ENCODE measurements around the gene CEP192. TPM values are rescaled to one million over a fixed set of nuclear protein-coding genes. Genes with fewer than 3 reads are reported as not detected.

CEP192 gene
- total and polyA plus RNA-seq, 2 of the 13 experiments (the other 11 are each of a cell fraction or from before 2014, with no cell fraction given): 15.3 to 24.7 TPM

DNA sequence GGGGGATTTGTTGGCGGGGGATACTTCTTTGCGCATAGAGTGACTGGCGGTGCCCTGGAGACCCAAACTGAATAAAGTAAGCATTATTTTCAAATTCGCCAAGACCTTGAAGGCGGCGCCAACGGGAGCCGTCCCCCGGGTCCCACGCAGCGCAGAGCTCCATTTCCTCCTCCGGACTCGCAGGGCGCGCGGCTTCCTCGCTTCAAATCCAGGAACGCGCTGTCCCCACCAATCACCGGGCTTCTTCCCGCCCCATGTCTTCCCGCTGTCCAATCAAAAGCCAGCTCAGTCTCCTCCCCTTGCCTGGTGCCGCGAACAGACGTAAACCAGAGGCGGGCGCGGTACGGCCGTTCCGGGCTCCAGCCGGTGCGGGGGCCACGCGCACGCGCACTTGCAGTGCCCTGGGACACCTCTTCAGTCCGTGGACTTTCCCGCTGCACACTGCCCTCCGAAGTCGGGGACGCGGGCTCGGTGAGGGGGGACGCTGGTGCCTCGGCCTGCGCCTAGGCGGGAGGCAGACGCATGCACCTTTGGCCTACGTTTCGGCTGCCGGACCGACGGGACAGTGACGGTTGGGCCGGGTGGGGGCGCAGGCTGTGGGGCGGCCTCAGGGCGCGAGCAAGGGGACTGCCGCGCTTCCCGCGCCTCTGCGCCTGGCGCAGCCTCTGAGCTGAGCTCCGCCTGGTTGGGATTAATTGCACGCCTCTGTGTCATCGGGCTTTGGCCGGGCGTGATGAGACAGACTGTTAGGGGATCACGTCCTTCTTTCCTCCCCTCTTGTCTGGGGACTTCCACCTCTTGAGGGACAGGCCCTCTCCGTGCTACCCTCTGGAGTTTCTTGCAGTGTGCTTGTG is at the start of gene CEP192 (continued):
- peak; percentile 55; the same call in 1 of the 2 replicates for TF ChIP-seq NFAT5 (CRISPR knock-in tag; IDR thresholded peaks at IDR 0.05)
- TF ChIP-seq ZNF570 (CRISPR knock-in tag; IDR thresholded peaks at IDR 0.05; ENCODE audit: borderline replicate concordance): peak; percentile 66; the same call in 1 of the 2 replicates
- TF ChIP-seq KLF16 (CRISPR knock-in tag; IDR thresholded peaks at IDR 0.05): peak in 1 of 2 experiments; percentile 75; a peak in 1 of 4 replicates
- peak; percentile 82; the same call in 1 of the 2 replicates for TF ChIP-seq BRD4 (CRISPR knock-in tag; IDR thresholded peaks at IDR 0.05)
- no peak for TF ChIP-seq SNAI1 (CRISPR knock-in tag; IDR thresholded peaks at IDR 0.05; ENCODE audit: borderline replicate concordance)
- TF ChIP-seq NR2F1 (CRISPR knock-in tag; IDR thresholded peaks at IDR 0.05): peak in 1 of 2 experiments; percentile 35; a peak in 1 of 4 replicates
- peak; percentile 82; the same call in 1 of the 2 replicates for TF ChIP-seq HBP1 (CRISPR knock-in tag; IDR thresholded peaks at IDR 0.05; ENCODE audit: low read depth)
- no peak for TF ChIP-seq ISX (CRISPR knock-in tag; conservative IDR thresholded peaks at IDR 0.05)
- TF ChIP-seq, protein P1, sequence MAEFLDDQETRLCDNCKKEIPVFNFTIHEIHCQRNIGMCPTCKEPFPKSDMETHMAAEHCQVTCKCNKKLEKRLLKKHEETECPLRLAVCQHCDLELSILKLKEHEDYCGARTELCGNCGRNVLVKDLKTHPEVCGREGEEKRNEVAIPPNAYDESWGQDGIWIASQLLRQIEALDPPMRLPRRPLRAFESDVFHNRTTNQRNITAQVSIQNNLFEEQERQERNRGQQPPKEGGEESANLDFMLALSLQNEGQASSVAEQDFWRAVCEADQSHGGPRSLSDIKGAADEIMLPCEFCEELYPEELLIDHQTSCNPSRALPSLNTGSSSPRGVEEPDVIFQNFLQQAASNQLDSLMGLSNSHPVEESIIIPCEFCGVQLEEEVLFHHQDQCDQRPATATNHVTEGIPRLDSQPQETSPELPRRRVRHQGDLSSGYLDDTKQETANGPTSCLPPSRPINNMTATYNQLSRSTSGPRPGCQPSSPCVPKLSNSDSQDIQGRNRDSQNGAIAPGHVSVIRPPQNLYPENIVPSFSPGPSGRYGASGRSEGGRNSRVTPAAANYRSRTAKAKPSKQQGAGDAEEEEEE (CRISPR knock-in tag; IDR thresholded peaks at IDR 0.05; ENCODE audit: borderline replicate concordance): no peak
- TF ChIP-seq ZNF576 (CRISPR knock-in tag; IDR thresholded peaks at IDR 0.05): no peak
- peak; percentile 81 for TF ChIP-seq MEF2D (CRISPR knock-in tag; IDR thresholded peaks at IDR 0.05)
- TF ChIP-seq CBX2 (IDR thresholded peaks at IDR 0.05; ENCODE audit: low read depth, low read length): no peak
- TF ChIP-seq CBX2 (CRISPR knock-in tag; IDR thresholded peaks at IDR 0.05; ENCODE audit: low read depth): 0 out of 2 replicates have a peak, but pooled peaks have one; percentile 73
- peak; percentile 74 for TF ChIP-seq ZNF264 (CRISPR knock-in tag; IDR thresholded peaks at IDR 0.05)
- no peak for TF ChIP-seq PTBP1 (IDR thresholded peaks at IDR 0.05; ENCODE audit: low read depth, low read length, poor library complexity, severe bottlenecking)
- TF ChIP-seq, protein P2, sequence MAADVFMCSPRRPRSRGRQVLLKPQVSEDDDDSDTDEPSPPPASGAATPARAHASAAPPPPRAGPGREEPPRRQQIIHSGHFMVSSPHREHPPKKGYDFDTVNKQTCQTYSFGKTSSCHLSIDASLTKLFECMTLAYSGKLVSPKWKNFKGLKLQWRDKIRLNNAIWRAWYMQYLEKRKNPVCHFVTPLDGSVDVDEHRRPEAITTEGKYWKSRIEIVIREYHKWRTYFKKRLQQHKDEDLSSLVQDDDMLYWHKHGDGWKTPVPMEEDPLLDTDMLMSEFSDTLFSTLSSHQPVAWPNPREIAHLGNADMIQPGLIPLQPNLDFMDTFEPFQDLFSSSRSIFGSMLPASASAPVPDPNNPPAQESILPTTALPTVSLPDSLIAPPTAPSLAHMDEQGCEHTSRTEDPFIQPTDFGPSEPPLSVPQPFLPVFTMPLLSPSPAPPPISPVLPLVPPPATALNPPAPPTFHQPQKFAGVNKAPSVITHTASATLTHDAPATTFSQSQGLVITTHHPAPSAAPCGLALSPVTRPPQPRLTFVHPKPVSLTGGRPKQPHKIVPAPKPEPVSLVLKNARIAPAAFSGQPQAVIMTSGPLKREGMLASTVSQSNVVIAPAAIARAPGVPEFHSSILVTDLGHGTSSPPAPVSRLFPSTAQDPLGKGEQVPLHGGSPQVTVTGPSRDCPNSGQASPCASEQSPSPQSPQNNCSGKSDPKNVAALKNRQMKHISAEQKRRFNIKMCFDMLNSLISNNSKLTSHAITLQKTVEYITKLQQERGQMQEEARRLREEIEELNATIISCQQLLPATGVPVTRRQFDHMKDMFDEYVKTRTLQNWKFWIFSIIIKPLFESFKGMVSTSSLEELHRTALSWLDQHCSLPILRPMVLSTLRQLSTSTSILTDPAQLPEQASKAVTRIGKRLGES (CRISPR knock-in tag; IDR thresholded peaks at IDR 0.05; ENCODE audit: borderline replicate concordance): peak; percentile 68; the same call in 1 of the 2 replicates

Data from HepG2 (cell line).